ENCODE data around the gene AP5Z1.

DNA sequence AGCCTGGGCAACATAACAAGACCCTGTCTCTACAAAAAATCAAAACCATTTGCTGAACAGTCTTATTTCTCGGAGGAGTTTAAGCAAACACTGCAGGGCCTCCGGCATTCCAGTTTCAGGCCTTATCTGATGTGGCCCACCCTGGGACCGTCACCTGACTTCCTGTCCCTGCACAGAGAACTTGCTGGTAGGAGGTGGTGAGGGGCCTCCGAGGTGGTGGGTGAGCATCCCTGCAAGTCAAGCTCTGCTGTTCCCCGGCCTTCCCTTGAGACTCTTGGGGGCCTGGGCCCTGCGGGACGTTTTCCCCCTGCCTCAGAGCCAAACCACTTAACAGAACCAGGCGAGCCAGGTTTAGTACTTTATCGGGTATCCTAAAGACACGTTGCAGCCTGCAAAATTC lies 44.5 kb upstream of the AP5Z1 start:
- no peak for TF ChIP-seq EZH2phosphoT487 (IDR thresholded peaks at IDR 0.05; ENCODE audit: insufficient read depth, low read depth)
- no peak for TF ChIP-seq EZH2 (IDR thresholded peaks at IDR 0.05; ENCODE audit: insufficient read depth, poor library complexity, severe bottlenecking)

All from GM23248 (cell line).